ENCODE measurements around the gene TMEM52B. TPM values are rescaled to one million over a fixed set of nuclear protein-coding genes. Genes with fewer than 3 reads are reported as not detected.

Gene TMEM52B
- total RNA-seq, 1 donor, result not detected

Other genes starting within 250 kb of the TMEM52B start
- gene CLEC2A, start 246.7 kb upstream of the TMEM52B start, total RNA-seq, result not detected in 2 replicates
- gene CLEC12A, start 207.6 kb upstream of the TMEM52B start, total RNA-seq, result 0.29 and 0.72 TPM in 2 replicates
- not detected in 2 replicates for gene CLEC1B, start 179.9 kb upstream of the TMEM52B start, total RNA-seq
- not detected in 2 replicates for gene CLEC12B, start 168.4 kb upstream of the TMEM52B start, total RNA-seq
- not detected in 2 replicates for gene CLEC9A, start 148.3 kb upstream of the TMEM52B start, total RNA-seq
- gene CLEC1A, start 80.0 kb upstream of the TMEM52B start, total RNA-seq, result under 0.01 TPM in 1 of 2 replicates, not detected in the other
- under 0.01 and 0.36 TPM in 2 replicates for gene CLEC7A, start 48.8 kb upstream of the TMEM52B start, total RNA-seq
- gene OLR1, start 6.9 kb upstream of the TMEM52B start, total RNA-seq, result under 0.01 and 0.29 TPM in 2 replicates
- gene GABARAPL1, start 33.8 kb downstream of the TMEM52B start, total RNA-seq, result 64.2 and 65.9 TPM in 2 replicates
- 0.29 and 0.36 TPM in 2 replicates for gene KLRD1, start 128.8 kb downstream of the TMEM52B start, total RNA-seq
- gene KLRK1, start 211.0 kb downstream of the TMEM52B start, total RNA-seq, result under 0.01 TPM in 1 of 2 replicates, not detected in the other
- not detected in 2 replicates for gene KLRC4, start 230.7 kb downstream of the TMEM52B start, total RNA-seq
- gene KLRC3, start 241.6 kb downstream of the TMEM52B start, total RNA-seq, result 0.72 TPM in 1 of 2 replicates, not detected in the other